Measurements from ENCODE around the gene SH3GLB1. TPM values are rescaled to one million over a fixed set of nuclear protein-coding genes. Genes with fewer than 3 reads are reported as not detected.

SH3GLB1 gene
- total and polyA plus RNA-seq, 10 of the 15 experiments (the other 5 are each of a cell fraction or from before 2014, with no cell fraction given), result 18.0 to 59.0 (median 36.5) TPM

GRCh38 chr1:86754265-86754974 is 50.0 kb downstream of the SH3GLB1 start:
- BruUV-seq (replicated peaks), result no TSS peak
- 0 out of 3 replicates have a peak, but pooled peaks have one; percentile 10 for ATAC-seq
- no peak overlapping the region for H3K27ac ChIP-seq (ENCODE audit: control insufficient read depth, insufficient read depth)
- no peak overlapping the region for H3K9ac ChIP-seq (ENCODE audit: control insufficient read depth, insufficient read depth, low read length)
- in situ Hi-C loops (cut with MboI), result no loop called here
- intact Hi-C loops (cut with micrococcal nuclease; ENCODE audit: unreplicated experiment), result no loop called here
- 24% methylated on average over 4 of the region's 4 CpGs for WGBS (ENCODE audit: insufficient coverage, insufficient replicate concordance, low lambda C conversion rate, missing lambda C conversion rate)
- no peaks in the 10 kb centered on the region for H3K79me2 ChIP-seq (ENCODE audit: control insufficient read depth, insufficient read depth, low read length)
- RAD21 ChIA-PET (ENCODE audit: unreplicated experiment), result interaction anchor here (1.4 kb wide), 1 partner anchor 50 kb away, joined by 3 read pairs; no protein-coding TSS in a partner anchor
- CTCF ChIA-PET, result interaction anchor here (0.6 to 1.9 kb wide), 9 partner anchors 11 to 281 kb away, joined by 3 to 8 read pairs (median 3); no protein-coding TSS in a partner anchor
- SMC1A ChIA-PET (ENCODE audit: uncharacterized antibody, unreplicated experiment), result interaction anchor here (0.9 to 2.7 kb wide), 7 partner anchors 10 to 329 kb away, joined by 3 to 15 read pairs (median 3); no protein-coding TSS in a partner anchor
- DNase-seq (ENCODE audit: low read depth, low spot score), result no peak
- H2AFZ ChIP-seq (ENCODE audit: control insufficient read depth, low read depth, low read length), result no peak overlapping the region
- H3K27me3 ChIP-seq (replicated peaks in 1 of 2; ENCODE audit: control insufficient read depth in 2 of 2, insufficient read depth in 2 of 2, low read length in 1 of 2), result 0 out of 4 replicates have a peak, but pooled peaks cover 0 to 2% of the 10 kb centered on the region in 2 experiments
- POLR2A ChIA-PET, result interaction anchor here (0.8 to 0.9 kb wide), 2 partner anchors 9 to 11 kb away, joined by 3 read pairs; no protein-coding TSS in a partner anchor
- H3K4me1 ChIP-seq (ENCODE audit: control insufficient read depth, insufficient read depth, low read length), result no peaks in the 10 kb centered on the region; the same call in 1 of the 2 replicates
- H3K4me2 ChIP-seq (ENCODE audit: control insufficient read depth, insufficient read depth), result no peak overlapping the region
- H3K9me3 ChIP-seq (replicated peaks; ENCODE audit: control insufficient read depth, insufficient read depth, low read length), result no peaks in the 10 kb centered on the region; the same call in 2 of the 3 replicates
- no peak overlapping the region for H3K4me3 ChIP-seq
- no peaks in the 10 kb centered on the region for H3K36me3 ChIP-seq (ENCODE audit: control insufficient read depth in 2 of 2, insufficient read depth in 2 of 2, low read length in 1 of 2)
- H4K20me1 ChIP-seq (ENCODE audit: control insufficient read depth, insufficient read depth), result no peaks in the 10 kb centered on the region
- FAIRE-seq, result no peak
- no peak for TF ChIP-seq SMAD5 (IDR thresholded peaks at IDR 0.05; ENCODE audit: low read depth)
- TF ChIP-seq POLR2AphosphoS5 (IDR thresholded peaks at IDR 0.05; ENCODE audit: low read length), result no peak
- no peak for TF ChIP-seq SUZ12 (IDR thresholded peaks at IDR 0.05; ENCODE audit: unreplicated experiment)
- no peak for TF ChIP-seq MEF2B (IDR thresholded peaks at IDR 0.05; ENCODE audit: partially characterized antibody, poor library complexity, severe bottlenecking)
- no peak for TF ChIP-seq BCLAF1 (IDR thresholded peaks at IDR 0.05)
- TF ChIP-seq ZBTB11 (CRISPR knock-in tag; IDR thresholded peaks at IDR 0.05), result no peak
- TF ChIP-seq MYB (IDR thresholded peaks at IDR 0.05; ENCODE audit: borderline replicate concordance, low read depth, low read length), result no peak
- TF ChIP-seq ZNF592 (IDR thresholded peaks at IDR 0.05), result no peak
- no peak for TF ChIP-seq FOXM1 (IDR thresholded peaks at IDR 0.05; ENCODE audit: low read depth, low read length)
- TF ChIP-seq USF1 (IDR thresholded peaks at IDR 0.05; ENCODE audit: borderline replicate concordance, extremely low read length, insufficient read depth, low read depth, low read length), result no peak
